NOMO-1 (cell line): ENCODE data around the gene FGF12.

ENCODE experiments used
- DNase-seq, 2 experiments: peaks; one replicate each; lab custom pipeline; 2025; ENCODE audit not compliant: unreplicated experiment in 2 of 2; lab: John Stamatoyannopoulos, UW

FGF12 gene

GRCh38 chr3:192514081-192514753 lies 213.1 kb downstream of the FGF12 start:
- DNase-seq, result no peak

GRCh38 chr3:192505731-192506130 lies 221.6 kb downstream of the FGF12 start:
- DNase-seq, result no peak

- no peak for DNase-seq
Observed at GRCh38 chr3:192501401-192501800, 225.9 kb downstream of the FGF12 start.

- DNase-seq, result no peak
Observed at GRCh38 chr3:192496905-192497587, 230.3 kb downstream of the FGF12 start.

- peak in 1 of 2 experiments; percentile 24 for DNase-seq
Observed at GRCh38 chr3:192494174-192494573, 233.2 kb downstream of the FGF12 start.

- no peak for DNase-seq
Observed at GRCh38 chr3:192490720-192491119, 236.6 kb downstream of the FGF12 start.

GRCh38 chr3:192489579-192489978 lies 237.8 kb downstream of the FGF12 start:
- DNase-seq, result no peak

GRCh38 chr3:192487033-192487432 lies 240.3 kb downstream of the FGF12 start:
- no peak for DNase-seq

- DNase-seq, result no peak
Observed at GRCh38 chr3:192482809-192483208, 244.5 kb downstream of the FGF12 start.

GRCh38 chr3:192482391-192482790 lies 244.9 kb downstream of the FGF12 start:
- DNase-seq, result no peak

GRCh38 chr3:192481638-192482037 lies 245.7 kb downstream of the FGF12 start:
- DNase-seq, result no peak

GRCh38 chr3:192467230-192468140 lies 259.9 kb downstream of the FGF12 start:
- DNase-seq, result peak in 1 of 2 experiments; percentile 36

- no peak for DNase-seq
Observed at GRCh38 chr3:192449036-192449435, 278.3 kb downstream of the FGF12 start.

- DNase-seq, result no peak
Observed at GRCh38 chr3:192445770-192446644, 281.3 kb downstream of the FGF12 start.

- DNase-seq, result no peak
Observed at GRCh38 chr3:192444791-192445106, 282.6 kb downstream of the FGF12 start.

GRCh38 chr3:192444096-192444790 lies 283.1 kb downstream of the FGF12 start:
- peak; percentile 34 to 46 for DNase-seq

GRCh38 chr3:192435241-192435640 lies 292.1 kb downstream of the FGF12 start:
- DNase-seq, result no peak

GRCh38 chr3:192434186-192434585 lies 293.2 kb downstream of the FGF12 start:
- DNase-seq, result no peak

- no peak for DNase-seq
Observed at GRCh38 chr3:192433704-192434103, 293.6 kb downstream of the FGF12 start.

- DNase-seq, result peak in 1 of 2 experiments; percentile 9
Observed at GRCh38 chr3:192422997-192423342, 304.4 kb downstream of the FGF12 start.
